ENCODE measurements around the gene KCND3. TPM values are rescaled to one million over a fixed set of nuclear protein-coding genes. Genes with fewer than 3 reads are reported as not detected.
A peak's percentile ranks its signal among the peaks of the same experiment; 100 is the strongest.

KCND3 gene
- total RNA-seq, 1 donor from 2014 or later: 2.2 TPM

- H3K4me1 Mint-ChIP-seq (ENCODE audit: unreplicated experiment): no peaks in the 10 kb centered on the region
- TF ChIP-seq CTCF (conservative IDR thresholded peaks at IDR 0.05): no peak
- H3K4me3 Mint-ChIP-seq: peak overlapping the region; percentile 81
- H3K27me3 Mint-ChIP-seq: peaks cover 91% of the 10 kb centered on the region
- no peaks in the 10 kb centered on the region for H3K9me3 Mint-ChIP-seq
- H3K36me3 Mint-ChIP-seq: no peaks in the 10 kb centered on the region
- H3K27ac Mint-ChIP-seq: no peak overlapping the region
- DNase-seq (ENCODE audit: extremely low spot score, unreplicated experiment): no peak
These were observed 570 bp downstream of the KCND3 start for GRCh38 chr1:111988743-111989453.

GRCh38 chr1:111988377-111988742 is 1.1 kb downstream of the KCND3 start:
- no peak overlapping the region for H3K27ac Mint-ChIP-seq
- DNase-seq (ENCODE audit: extremely low spot score, unreplicated experiment): no peak
- peak overlapping the region; percentile 81 for H3K4me3 Mint-ChIP-seq
- TF ChIP-seq CTCF (conservative IDR thresholded peaks at IDR 0.05): no peak
- H3K27me3 Mint-ChIP-seq: peaks cover 92% of the 10 kb centered on the region
- no peaks in the 10 kb centered on the region for H3K4me1 Mint-ChIP-seq (ENCODE audit: unreplicated experiment)
- no peaks in the 10 kb centered on the region for H3K36me3 Mint-ChIP-seq
- H3K9me3 Mint-ChIP-seq: no peaks in the 10 kb centered on the region

- H3K4me1 Mint-ChIP-seq (ENCODE audit: unreplicated experiment): no peaks in the 10 kb centered on the region
- H3K4me3 Mint-ChIP-seq: peak overlapping the region; percentile 11
- TF ChIP-seq CTCF (conservative IDR thresholded peaks at IDR 0.05): no peak
- H3K27me3 Mint-ChIP-seq: peaks cover 90% of the 10 kb centered on the region
- DNase-seq (ENCODE audit: extremely low spot score, unreplicated experiment): no peak
- H3K9me3 Mint-ChIP-seq: no peaks in the 10 kb centered on the region
- no peaks in the 10 kb centered on the region for H3K36me3 Mint-ChIP-seq
- H3K27ac Mint-ChIP-seq: no peak overlapping the region
These were observed 2.0 kb downstream of the KCND3 start for GRCh38 chr1:111987502-111987901.

GRCh38 chr1:111983500-111983899 is 6.0 kb downstream of the KCND3 start:
- no peak for DNase-seq (ENCODE audit: extremely low spot score, unreplicated experiment)
- peaks cover 78% of the 10 kb centered on the region for H3K27me3 Mint-ChIP-seq
- no peak for TF ChIP-seq CTCF (conservative IDR thresholded peaks at IDR 0.05)
- H3K27ac Mint-ChIP-seq: no peak overlapping the region
- no peaks in the 10 kb centered on the region for H3K9me3 Mint-ChIP-seq
- no peaks in the 10 kb centered on the region for H3K4me1 Mint-ChIP-seq (ENCODE audit: unreplicated experiment)
- no peaks in the 10 kb centered on the region for H3K36me3 Mint-ChIP-seq
- no peak overlapping the region for H3K4me3 Mint-ChIP-seq

GRCh38 chr1:111982428-111982827 is 7.0 kb downstream of the KCND3 start:
- H3K4me3 Mint-ChIP-seq: no peak overlapping the region
- DNase-seq (ENCODE audit: extremely low spot score, unreplicated experiment): no peak
- no peak overlapping the region for H3K27ac Mint-ChIP-seq
- H3K4me1 Mint-ChIP-seq (ENCODE audit: unreplicated experiment): no peaks in the 10 kb centered on the region
- H3K36me3 Mint-ChIP-seq: no peaks in the 10 kb centered on the region
- peaks cover 78% of the 10 kb centered on the region for H3K27me3 Mint-ChIP-seq
- no peaks in the 10 kb centered on the region for H3K9me3 Mint-ChIP-seq
- no peak for TF ChIP-seq CTCF (conservative IDR thresholded peaks at IDR 0.05)

Measured in type B pancreatic cell (in vitro differentiated cells).